GM18858 (cell line): ENCODE data around the gene TXNDC12.
"Not testable (repeated sequence)": the region's sequence is repeated elsewhere in the genome, so short reads cannot be mapped to it uniquely, and the experiment has no call there.

Experiments used
- ATAC-seq: cut with Tn5 transposase; IDR thresholded peaks from one replicate; pipeline ENCODE4 v1.9.1; 2021; ENCODE audit not compliant: unreplicated experiment

Gene TXNDC12

DNA sequence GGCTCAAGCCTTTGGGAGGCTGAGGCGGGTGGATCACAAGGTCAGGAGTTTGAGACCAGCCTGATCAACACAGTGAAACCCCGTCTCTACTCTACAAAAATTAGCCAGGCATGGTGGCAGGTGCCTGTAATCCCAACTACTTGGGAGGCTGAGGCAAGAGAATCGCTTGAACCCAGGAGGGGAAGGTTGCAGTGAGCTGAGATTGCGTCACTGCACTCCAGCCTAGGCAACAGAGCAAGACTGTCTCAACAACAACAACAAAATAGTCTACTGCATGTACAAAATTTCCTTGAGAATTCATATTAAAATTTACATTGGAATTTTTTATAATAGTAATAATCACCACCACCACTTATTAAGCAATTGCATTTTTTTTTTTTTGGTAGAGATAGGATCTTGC, 5.7 kb downstream of the TXNDC12 start:
- not testable (repeated sequence) for ATAC-seq

DNA sequence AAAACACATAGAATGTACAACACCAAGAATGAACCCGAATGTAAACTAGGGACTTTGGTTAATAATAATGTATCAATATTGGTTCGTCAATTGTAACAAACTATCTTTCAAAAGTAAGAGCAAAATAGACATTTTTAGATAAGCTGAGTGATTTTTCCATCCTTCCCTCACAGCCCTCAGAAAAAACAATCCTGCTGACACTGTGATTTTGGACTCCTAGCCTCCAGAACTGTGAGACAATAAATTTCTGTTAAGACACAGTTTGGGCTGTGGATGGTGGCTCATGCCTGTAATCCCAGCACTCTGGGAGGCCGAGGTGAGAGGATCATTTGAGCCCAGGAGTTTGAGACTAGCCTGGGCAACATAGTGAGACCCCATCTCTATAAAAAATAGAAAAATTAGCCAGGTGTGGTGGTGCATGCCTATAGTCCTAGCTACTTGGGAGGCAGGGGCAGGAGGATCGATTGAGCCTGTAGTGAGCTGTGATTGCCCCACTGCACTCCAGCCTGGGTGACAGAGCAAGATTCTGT, 9.3 kb downstream of the TXNDC12 start:
- ATAC-seq: not testable (repeated sequence)

DNA sequence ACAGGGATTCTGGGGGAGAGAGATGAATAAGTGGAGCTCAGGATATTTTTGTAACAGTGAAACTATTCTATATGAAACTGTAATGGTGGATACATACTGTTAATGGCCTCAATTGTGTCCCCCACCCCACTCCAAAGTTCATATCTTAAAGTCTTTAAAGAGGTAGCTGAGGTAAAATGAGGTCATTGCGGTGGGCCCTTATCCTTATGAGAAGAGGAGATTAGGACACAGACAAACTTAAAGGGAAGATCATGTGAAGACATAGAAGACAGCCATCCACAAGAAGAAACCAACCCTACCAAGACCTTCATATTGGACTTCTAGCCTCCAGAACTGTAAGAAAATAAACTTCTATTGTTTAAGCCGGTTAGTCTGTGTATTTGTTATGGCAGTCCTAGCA, 9.8 kb downstream of the TXNDC12 start:
- ATAC-seq: no peak

DNA sequence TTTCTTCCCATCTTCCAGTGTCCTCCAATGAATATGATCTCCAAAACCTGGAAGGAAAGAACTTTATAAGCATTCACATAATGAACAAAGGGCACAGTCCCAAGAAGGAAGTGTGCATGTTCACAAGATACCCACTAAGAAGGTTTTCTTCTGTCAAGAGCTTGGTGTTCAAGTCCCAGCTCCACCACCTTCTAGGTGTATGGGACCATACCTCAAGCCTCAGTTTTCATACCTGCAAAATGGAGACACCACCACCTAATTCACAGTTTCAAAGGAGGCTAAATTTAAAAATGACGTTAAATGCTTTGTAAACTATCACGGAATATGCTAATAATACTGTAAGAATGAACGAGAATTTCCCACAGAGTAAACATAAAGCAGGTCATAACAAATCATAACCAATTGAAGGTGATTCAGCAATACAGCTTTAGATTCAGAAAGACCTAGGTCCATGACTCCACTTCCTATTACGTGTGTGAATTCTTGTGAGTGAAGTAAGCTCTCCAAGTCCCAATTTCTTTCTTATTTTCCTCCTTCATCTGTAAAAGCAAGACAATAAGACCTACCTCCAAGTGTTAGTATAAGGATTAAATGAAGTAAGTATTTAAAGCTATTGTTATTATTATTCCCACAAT, 13.3 kb downstream of the TXNDC12 start:
- no peak for ATAC-seq

DNA sequence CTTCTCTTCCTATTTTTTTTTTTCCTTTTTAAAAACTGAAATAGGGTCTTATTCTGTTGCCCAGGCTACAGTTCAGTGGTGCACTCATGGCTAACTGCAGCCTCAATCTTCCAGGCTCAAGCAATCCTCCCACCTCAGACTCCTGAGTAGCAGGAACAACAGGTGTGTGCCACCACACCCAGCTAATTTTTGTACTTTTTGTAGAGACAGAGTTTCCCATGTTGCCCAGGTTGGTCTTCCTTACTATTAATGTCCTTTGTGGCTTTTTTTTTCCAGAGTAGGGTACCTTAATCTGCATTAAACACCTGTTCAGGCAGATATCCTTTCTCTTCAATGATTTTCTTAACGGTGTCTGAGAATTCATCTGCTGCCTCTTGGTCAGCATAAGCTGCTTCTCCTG, 17.1 kb downstream of the TXNDC12 start:
- no peak for ATAC-seq

DNA sequence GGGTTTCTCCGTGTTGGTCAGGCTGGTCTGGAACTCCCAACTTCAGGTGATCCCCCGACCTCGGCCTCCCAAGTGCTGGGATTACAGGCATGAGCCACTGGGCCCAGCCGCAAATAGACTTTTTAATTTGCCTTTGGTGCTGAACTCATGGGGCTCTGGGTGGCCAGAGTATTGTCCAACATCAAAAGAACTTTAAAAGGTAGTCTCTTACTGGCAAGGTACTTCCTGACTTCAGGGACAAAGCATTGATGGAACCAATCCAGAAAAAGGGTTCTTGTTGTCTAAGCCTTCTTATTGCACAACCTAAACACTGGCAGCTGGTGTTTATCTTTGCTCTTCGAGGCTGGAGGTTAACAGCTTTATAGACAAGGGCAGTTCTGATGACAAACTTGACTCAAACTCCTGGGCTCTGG, 17.6 kb downstream of the TXNDC12 start:
- no peak for ATAC-seq

DNA sequence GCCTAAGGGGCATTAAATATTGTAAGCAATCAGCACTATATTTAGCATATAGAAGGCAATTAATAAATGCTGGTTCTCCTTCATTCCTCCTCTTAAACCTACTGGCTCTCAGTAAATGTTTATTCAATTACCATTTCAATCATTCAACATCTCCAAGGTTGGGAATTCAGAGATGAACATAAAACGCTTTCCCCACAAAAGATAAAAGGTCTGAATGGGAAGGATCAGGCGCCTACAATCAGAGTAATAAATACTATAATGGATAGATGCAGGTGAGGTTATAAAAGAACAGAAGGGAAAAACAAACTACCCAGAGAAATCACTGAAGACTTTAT, 21.0 kb downstream of the TXNDC12 start:
- ATAC-seq: no peak

DNA sequence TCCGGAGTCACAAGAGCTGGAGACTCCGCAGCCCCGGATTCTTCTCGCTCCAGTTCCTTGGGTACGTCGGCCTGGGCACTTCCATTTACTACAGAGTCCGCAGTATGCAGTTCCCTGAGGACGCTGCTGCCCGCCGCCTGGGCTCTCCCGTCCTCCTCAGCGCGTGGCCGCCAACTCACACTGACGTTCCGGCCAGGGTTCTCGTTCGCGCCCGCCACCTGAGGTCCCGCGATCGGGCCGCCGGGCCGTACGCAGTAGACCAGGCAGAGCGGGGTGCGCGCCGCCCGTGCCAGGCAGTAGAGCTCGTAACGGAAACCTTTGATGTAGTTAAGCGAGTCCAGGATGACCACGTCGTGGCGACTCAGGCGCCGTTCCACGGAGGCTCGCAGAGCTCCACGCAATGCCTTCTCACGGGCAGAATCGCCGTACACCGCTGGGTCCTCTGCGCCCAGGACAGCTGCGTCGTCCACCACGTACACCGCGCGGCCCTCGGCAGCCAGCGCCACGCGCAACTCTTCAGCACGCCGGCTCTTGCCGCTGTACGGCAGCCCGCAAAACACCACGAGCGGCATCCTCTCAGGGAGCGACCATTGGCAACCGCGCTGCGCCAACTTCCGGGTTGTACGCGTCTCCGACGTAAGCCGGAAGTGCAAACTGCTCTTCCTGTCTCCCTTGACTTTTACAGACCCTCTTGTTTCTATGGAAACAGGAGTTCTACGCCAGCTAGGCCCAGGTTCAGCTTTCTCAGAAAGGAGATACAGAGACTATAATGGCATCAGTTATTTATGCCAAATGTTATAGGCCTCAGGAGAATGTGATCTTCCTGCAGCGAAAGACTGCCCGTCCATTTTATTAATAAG, 21.6 kb downstream of the TXNDC12 start, which contains the start of gene KTI12:
Gene KTI12, minus strand, starts transcription at position 621 of the 860 bp plus-strand sequence. Its CDS starts 49 bp downstream, at position 572.
- peak; percentile 80 for ATAC-seq

DNA sequence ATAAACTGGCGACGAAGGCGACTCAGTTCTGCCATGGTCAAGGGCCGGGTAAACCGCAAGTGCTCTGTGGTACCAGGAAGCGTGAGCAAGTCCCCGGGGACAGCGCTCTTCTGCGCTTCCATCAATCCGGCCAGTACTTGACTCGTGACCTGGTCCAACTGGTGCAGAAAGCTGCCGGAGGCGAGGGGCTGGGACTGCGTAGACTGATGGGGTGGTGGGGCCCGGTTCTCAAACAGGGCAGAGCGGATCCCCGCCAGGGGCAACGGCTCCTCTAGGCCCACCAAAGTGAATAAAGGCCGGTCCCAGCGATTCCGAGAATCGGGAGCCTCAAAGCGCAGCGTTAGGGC, 22.2 kb downstream of the TXNDC12 start:
- ATAC-seq: no peak

DNA sequence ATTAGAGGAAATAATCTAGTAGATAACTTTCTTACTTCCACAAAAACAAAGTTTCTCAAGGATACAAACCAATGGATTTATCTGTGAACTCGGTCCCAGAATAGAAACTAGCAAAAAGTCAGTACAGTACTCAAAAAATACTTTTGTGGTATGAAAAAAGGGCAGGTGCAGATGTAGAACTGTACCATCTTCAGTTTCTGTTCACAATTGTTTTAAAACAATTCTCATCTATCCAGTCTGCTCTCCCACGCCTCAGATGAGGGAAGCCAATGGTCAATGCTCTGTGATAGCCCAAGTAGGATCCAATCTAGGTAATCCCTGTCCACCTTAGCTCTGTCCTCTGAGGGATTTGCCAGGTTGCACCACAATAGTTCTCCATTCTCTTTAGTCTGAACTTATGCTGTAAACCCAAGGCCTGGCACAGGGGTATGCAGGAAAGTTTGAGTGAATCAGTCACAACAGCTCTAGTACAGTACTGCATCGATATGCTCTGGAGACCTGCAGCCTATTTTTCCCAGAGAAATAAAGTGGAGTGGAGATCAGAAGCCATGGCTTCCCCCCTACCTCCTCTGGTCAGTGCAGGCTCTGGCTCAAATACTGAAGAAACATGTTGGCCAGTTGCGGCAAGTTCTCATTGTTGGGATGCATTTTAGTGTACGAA, 22.7 kb downstream of the TXNDC12 start:
- ATAC-seq: peak; percentile 33

DNA sequence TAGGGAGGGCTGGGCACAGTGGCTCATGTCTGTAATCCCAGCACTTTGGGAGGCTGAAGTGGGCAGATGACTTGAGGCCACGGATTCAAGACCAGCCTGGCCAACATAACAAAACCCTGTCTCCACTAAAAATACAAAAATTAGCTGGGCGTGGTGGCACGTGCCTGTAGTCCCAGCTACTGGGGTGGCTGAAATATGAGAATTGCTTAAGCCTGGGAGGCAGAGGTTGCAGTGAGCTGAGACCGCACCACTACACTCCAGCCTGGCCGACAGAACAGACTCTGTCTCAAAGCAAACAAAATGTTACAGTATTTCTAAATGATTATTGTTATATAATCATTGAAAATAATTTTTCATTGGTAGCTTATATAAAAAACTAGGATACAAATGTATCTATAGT, 26.2 kb downstream of the TXNDC12 start:
- ATAC-seq: not testable (repeated sequence)

DNA sequence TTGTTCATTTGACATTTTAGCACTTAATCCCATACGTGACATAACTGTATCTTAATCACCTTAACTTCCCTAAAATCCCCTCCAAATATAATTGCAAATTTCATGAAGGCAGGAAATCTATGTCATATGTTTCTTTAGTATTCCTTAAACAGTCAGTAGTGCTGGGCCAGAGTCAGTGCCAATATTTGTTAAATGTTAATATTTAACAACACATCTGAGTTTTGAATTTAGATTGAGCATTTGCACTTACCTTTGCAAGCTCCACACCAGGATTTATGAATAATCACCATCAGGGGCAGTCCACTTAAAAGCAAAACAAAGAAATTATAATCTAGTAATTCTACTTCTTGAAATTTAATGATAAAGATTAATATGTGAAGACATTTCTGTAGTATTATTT, 26.7 kb downstream of the TXNDC12 start:
- ATAC-seq: no peak

DNA sequence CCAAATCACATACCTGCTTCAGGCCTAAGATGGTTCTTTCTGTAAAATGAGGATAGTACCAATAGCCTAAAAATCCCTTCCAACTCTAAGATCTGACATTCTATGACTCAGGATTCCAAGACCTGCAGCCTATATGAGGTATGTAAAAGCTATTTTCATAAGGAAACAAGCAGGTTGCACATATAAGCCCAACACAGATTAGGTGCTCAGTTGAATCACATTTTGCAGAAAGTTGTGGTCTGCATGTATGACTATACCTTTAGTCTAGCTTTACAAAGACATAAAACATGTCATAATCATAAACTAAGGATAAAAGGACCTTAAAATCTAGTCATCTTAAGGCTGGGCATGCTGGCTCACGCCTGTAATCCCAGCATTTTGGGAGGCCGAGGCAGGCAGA, 28.7 kb downstream of the TXNDC12 start:
- ATAC-seq: no peak

DNA sequence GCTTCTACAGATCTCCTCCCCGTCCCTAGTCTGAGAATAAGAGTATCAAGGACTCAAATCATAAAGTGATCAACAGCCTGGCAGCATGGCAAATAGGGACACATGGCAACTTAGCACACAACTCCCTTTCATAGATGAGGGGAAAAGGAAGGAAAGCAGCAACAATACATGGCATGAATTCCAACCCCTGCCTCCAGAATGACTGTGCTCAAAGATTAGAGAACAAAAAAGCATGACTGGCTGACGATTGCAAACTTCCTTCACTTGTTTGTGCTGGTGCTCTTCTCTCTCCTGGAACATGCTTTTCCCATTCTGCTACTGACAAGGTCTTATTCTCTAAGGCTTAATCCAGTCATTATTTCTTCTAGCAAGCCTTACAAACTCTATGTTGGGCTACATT, 32.9 kb downstream of the TXNDC12 start:
- no peak for ATAC-seq

DNA sequence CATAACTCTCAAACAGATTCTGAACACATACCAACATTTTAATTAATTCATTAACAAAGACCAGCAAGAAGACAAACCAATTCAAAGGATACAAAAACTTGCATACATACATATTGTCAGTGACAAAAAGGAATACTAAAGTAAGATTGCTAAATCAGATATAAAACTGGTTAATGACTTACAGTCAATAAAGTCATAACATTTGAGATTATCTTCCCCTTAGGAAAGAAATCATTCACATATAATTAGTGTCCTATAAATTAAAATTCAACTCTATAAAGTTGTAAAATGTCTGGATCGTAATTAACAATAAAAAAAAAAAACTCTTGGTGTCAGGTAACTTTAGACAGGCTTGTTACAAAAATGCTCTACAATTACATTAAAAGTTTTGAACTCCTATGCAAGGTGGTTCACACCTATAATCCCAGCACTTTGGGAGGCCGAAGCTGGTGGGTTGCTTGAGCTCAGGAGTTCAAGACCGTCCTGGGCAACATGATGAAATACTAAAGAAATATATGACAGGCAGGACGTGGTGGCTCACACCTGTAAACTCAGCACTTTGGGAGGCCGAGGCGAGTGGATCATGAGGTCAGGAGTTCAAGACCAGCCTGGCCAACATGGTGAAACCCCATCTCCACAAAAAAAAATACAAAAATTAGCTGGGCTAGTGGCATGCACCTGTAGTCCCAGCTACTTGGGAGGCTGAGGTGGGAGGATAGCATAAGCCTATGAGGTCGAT, 46.8 kb downstream of the TXNDC12 start:
- ATAC-seq: no peak

DNA sequence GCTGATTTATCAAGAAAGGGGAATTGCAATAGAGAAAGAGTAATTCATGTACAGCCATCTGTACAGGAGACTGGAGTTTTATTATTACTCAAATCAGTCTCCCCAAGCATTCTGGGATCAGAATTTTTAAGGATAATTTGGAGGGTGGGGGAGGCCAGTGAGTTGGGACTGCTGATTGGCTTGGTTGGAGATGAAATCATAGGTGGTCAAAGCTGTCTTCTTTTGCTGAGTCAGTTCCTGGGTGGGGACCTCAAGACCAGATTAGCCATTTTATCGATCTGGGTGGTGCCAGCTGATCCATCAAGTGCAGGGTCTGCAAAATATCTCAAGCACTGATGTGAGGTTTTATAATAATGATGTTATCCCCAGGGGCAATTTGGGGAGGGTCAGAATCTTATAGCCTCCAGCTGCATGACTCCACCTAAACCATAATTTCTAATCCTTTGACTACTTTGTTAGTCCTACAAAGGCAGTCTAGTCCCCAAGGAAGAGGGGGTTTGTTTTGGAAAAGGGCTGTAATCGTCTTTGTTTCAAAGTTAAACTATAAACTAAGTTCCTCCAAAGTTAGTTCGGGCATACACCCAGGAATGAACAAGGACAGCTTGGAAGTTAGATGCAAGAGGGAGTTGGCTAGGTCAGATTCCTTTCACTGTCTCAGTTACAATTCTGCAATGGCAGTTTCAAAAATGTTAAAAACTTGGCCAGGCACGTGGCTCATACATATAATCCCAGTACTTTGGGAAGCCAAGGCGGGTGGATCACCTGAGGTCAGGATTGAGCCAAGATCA, 47.6 kb downstream of the TXNDC12 start:
- no peak for ATAC-seq

DNA sequence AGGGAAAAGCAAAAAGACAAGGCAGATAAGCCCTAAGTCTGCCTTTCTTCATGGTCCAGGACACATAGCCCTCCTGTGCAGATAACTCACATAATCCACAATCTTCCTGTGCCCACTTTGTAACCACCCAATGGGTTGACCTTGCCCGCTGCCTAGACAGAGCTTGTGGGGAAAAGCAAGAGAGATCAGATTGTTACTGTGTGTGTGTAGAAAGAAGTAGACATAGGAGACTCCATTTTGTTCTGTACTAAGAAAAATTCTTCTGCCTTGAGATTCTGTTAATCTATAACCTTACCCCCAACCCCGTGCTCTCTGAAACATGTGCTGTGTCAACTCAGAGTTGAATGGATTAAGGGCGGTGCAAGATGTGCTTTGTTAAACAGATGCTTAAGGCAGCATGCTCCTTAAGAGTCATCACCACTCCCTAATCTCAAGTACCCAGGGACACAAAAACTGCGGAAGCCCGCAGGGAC, 48.9 kb downstream of the TXNDC12 start:
- not testable (repeated sequence) for ATAC-seq

DNA sequence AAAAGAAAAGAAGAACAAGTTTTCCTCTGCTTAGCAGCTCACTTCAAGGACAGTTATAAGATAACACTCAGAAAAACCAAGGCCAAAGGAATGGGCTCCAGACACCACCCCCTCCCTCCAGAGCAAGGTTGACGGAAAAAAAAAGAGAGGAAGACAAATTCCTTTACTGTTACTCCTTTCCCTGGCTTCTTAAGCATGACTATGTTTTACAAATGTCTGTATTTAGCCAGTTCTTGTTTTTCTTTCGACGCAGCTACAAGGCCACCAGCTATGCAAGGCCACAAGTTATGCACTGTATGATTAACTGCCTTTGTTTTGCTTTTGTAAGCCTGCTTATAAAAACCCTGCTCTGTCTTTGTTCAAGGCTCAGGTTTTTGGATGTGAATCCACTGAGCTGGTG, 49.4 kb downstream of the TXNDC12 start:
- not testable (repeated sequence) for ATAC-seq

DNA sequence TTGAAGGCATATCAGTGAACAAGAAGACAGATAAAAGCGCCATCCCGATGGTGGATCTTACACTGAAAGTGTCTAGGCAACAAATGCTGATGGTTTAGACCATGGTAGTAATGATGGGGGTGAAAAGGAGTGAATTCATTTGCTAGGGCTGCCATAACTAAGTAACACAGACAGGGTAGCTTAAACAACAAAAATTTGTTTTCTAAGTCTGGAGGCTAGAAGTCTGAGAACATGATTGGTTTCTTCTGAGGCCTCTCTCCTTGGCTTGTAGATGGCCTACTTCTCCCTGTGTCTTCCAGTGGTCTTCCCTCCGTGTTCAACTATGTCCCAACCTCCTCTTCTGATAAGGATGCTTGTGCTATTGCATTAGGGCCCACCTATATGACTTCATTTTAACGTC, 51.1 kb downstream of the TXNDC12 start:
- ATAC-seq: no peak
